ENCODE measurements around the gene CDSN.

The CDSN gene

GRCh38 chr6:31152781-31153180 lies 32.5 kb upstream of the CDSN start:
- no peak for TF ChIP-seq SPI1 (IDR thresholded peaks at IDR 0.05; ENCODE audit: borderline replicate concordance, low read depth)
- TF ChIP-seq, protein P1, sequence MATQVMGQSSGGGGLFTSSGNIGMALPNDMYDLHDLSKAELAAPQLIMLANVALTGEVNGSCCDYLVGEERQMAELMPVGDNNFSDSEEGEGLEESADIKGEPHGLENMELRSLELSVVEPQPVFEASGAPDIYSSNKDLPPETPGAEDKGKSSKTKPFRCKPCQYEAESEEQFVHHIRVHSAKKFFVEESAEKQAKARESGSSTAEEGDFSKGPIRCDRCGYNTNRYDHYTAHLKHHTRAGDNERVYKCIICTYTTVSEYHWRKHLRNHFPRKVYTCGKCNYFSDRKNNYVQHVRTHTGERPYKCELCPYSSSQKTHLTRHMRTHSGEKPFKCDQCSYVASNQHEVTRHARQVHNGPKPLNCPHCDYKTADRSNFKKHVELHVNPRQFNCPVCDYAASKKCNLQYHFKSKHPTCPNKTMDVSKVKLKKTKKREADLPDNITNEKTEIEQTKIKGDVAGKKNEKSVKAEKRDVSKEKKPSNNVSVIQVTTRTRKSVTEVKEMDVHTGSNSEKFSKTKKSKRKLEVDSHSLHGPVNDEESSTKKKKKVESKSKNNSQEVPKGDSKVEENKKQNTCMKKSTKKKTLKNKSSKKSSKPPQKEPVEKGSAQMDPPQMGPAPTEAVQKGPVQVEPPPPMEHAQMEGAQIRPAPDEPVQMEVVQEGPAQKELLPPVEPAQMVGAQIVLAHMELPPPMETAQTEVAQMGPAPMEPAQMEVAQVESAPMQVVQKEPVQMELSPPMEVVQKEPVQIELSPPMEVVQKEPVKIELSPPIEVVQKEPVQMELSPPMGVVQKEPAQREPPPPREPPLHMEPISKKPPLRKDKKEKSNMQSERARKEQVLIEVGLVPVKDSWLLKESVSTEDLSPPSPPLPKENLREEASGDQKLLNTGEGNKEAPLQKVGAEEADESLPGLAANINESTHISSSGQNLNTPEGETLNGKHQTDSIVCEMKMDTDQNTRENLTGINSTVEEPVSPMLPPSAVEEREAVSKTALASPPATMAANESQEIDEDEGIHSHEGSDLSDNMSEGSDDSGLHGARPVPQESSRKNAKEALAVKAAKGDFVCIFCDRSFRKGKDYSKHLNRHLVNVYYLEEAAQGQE (IDR thresholded peaks at IDR 0.05; ENCODE audit: insufficient replicate concordance, low read depth) = no peak
- TF ChIP-seq CTCF (IDR thresholded peaks at IDR 0.05; ENCODE audit: insufficient read depth, low read length) = no peak
- TF ChIP-seq GABPA (IDR thresholded peaks at IDR 0.05; ENCODE audit: low read depth) = no peak
- no peak for TF ChIP-seq POLR2AphosphoS5 (IDR thresholded peaks at IDR 0.05; ENCODE audit: low read depth)
- Histone ChIP-seq H3K27ac (replicated peaks) (no peak overlapping the region), H3K4me3 (replicated peaks; ENCODE audit: insufficient read depth, low read length) (no peak overlapping the region), H3K27me3 (ENCODE audit: insufficient read depth, poor library complexity, severe bottlenecking) (no peaks in the 10 kb centered on the region)
- no peak for DNase-seq (ENCODE audit: low read depth in 1 of 2, low spot score in 1 of 2)

DNA sequence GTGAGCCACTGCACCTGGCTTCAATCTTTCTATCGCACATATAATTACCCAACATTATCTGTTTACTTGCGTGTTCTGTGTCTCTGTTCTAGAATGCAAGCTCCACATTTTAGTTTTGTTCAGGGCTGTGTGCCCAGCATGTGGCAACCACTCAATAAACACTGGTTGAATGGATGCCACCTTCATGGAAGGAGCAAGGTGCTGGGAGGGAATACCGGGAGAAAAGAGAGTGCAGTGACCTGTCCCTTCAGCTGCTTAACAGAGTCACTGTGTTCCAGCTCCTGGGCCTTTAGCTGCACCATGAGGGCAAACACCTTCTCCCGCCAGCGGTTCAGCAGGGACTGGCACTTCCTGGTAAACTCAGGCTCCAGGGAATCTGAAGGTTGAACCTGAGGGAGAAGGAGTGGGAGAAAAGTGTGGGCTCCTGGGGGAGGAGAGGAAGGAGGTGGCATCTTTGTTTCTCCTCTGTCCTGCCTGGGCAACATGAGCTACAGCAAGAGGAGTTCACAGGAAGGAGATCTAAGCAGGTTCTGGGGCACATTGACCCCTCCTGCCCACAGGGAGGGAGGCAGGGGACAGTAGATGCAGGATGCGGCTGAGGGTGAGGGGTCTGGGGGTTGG lies 29.7 kb upstream of the CDSN start:
- H3K27ac ChIP-seq (replicated peaks) = no peak overlapping the region
- H3K27me3 ChIP-seq (ENCODE audit: insufficient read depth, poor library complexity, severe bottlenecking) = no peaks in the 10 kb centered on the region
- no peak overlapping the region for H3K4me3 ChIP-seq (replicated peaks; ENCODE audit: insufficient read depth, low read length)
- DNase-seq (ENCODE audit: low read depth in 1 of 2, low spot score in 1 of 2) = no peak
- no peak for TF ChIP-seq GABPA (IDR thresholded peaks at IDR 0.05; ENCODE audit: low read depth)
- TF ChIP-seq SPI1 (IDR thresholded peaks at IDR 0.05; ENCODE audit: borderline replicate concordance, low read depth) = no peak
- TF ChIP-seq CTCF (IDR thresholded peaks at IDR 0.05; ENCODE audit: insufficient read depth, low read length) = no peak
- TF ChIP-seq POLR2AphosphoS5 (IDR thresholded peaks at IDR 0.05; ENCODE audit: low read depth) = no peak
- TF ChIP-seq, protein P1 (IDR thresholded peaks at IDR 0.05; ENCODE audit: insufficient replicate concordance, low read depth) = no peak

GRCh38 chr6:31145386-31145785 lies 25.1 kb upstream of the CDSN start:
- H3K4me3 ChIP-seq (replicated peaks; ENCODE audit: insufficient read depth, low read length) = no peak overlapping the region
- no peak overlapping the region for H3K27ac ChIP-seq (replicated peaks)
- TF ChIP-seq SPI1 (IDR thresholded peaks at IDR 0.05; ENCODE audit: borderline replicate concordance, low read depth) (no peak), GABPA (IDR thresholded peaks at IDR 0.05; ENCODE audit: low read depth) (no peak), POLR2AphosphoS5 (IDR thresholded peaks at IDR 0.05; ENCODE audit: low read depth) (no peak), CTCF (IDR thresholded peaks at IDR 0.05; ENCODE audit: insufficient read depth, low read length) (no peak)
- TF ChIP-seq, protein P1 (IDR thresholded peaks at IDR 0.05; ENCODE audit: insufficient replicate concordance, low read depth) = no peak
- H3K27me3 ChIP-seq (ENCODE audit: insufficient read depth, poor library complexity, severe bottlenecking) = no peaks in the 10 kb centered on the region
- no peak for DNase-seq (ENCODE audit: low read depth in 1 of 2, low spot score in 1 of 2)
